HepG2 (cell line): ENCODE data around the gene WDR37.

Experiments
- CEBPG ChIP-seq: IDR thresholded peaks from 2 replicates; pipeline ENCODE4 v1.6.1; 2016
- EP300 ChIP-seq, 3 experiments: sonication (generic) in 1 of 3; formaldehyde crosslinking in 1 of 3; IDR thresholded peaks; 2 replicates each; pipeline versions ENCODE4 v1.5.1 to v1.6.1; 2011 to 2020; ENCODE audit warnings: low read depth in 2 of 3, low read length in 2 of 3, borderline replicate concordance in 1 of 3, improper control_type of control experiment in 1 of 3, mild to moderate bottlenecking in 1 of 3, missing genetic modification reagents in 1 of 3, moderate library complexity in 1 of 3
- ESRRA ChIP-seq: sonication (generic); formaldehyde crosslinking; IDR thresholded peaks from 2 replicates; pipeline ENCODE4 v1.5.1; 2020; ENCODE audit warnings: mild to moderate bottlenecking, low read depth, missing genetic modification reagents
- IKZF1 ChIP-seq: fragments of 450-650 bp; IDR thresholded peaks from 2 replicates; pipeline ENCODE4 v1.7.1; 2016
- JUN ChIP-seq: sonication (generic); formaldehyde crosslinking; IDR thresholded peaks from 2 replicates; pipeline ENCODE4 v1.4.0; 2020; ENCODE audit warnings: mild to moderate bottlenecking, missing genetic modification reagents
- NFE2L2 ChIP-seq: fragments of 150-350 bp; IDR thresholded peaks from 2 replicates; pipeline ENCODE4 v1.6.1; 2014; ENCODE audit warnings: low read length
- SAP130 ChIP-seq: IDR thresholded peaks from 2 replicates; pipeline ENCODE4 v1.6.1; 2016; ENCODE audit warnings: low read depth
- SPEN ChIP-seq: sonication (generic); formaldehyde crosslinking; IDR thresholded peaks from 2 replicates; pipeline ENCODE4 v1.5.1; 2020; ENCODE audit warnings: low read depth, mild to moderate bottlenecking, missing genetic modification reagents
- ZBTB7B ChIP-seq: sonication (generic); formaldehyde crosslinking; IDR thresholded peaks from 2 replicates; pipeline ENCODE4 v1.4.0; 2020; ENCODE audit warnings: missing genetic modification reagents
- ZSCAN29 ChIP-seq: sonication (generic); formaldehyde crosslinking; conservative IDR thresholded peaks from 2 replicates; pipeline ENCODE4 v1.4.0; 2020; ENCODE audit warnings: mild to moderate bottlenecking, missing genetic modification reagents
- TF ChIP-seq, protein P1 (sequence below): sonication (generic); formaldehyde crosslinking; IDR thresholded peaks from 2 replicates; pipeline ENCODE4 v1.5.0; 2020; ENCODE audit warnings: mild to moderate bottlenecking, missing genetic modification reagents, moderate library complexity

- TF ChIP-seq IKZF1 (no peak), SPEN (CRISPR knock-in tag) (no peak), EP300 (IDR thresholded peaks at IDR 0.05; ENCODE audit: low read depth in 2 of 2, low read length in 2 of 2) (no peak), EP300 (CRISPR knock-in tag; IDR thresholded peaks at IDR 0.05; ENCODE audit: borderline replicate concordance) (no peak), NFE2L2 (no peak), SAP130 (CRISPR knock-in tag) (no peak), ZSCAN29 (CRISPR knock-in tag) (no peak), ZBTB7B (no peak), ESRRA (no peak), JUN (no peak), CEBPG (no peak)
- TF ChIP-seq, protein P1, sequence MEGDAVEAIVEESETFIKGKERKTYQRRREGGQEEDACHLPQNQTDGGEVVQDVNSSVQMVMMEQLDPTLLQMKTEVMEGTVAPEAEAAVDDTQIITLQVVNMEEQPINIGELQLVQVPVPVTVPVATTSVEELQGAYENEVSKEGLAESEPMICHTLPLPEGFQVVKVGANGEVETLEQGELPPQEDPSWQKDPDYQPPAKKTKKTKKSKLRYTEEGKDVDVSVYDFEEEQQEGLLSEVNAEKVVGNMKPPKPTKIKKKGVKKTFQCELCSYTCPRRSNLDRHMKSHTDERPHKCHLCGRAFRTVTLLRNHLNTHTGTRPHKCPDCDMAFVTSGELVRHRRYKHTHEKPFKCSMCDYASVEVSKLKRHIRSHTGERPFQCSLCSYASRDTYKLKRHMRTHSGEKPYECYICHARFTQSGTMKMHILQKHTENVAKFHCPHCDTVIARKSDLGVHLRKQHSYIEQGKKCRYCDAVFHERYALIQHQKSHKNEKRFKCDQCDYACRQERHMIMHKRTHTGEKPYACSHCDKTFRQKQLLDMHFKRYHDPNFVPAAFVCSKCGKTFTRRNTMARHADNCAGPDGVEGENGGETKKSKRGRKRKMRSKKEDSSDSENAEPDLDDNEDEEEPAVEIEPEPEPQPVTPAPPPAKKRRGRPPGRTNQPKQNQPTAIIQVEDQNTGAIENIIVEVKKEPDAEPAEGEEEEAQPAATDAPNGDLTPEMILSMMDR (CRISPR knock-in tag): no peak
Observed at GRCh38 chr10:1029838-1030237, 26.3 kb upstream of the WDR37 start.
